ENCODE data around the gene RNU1-3.
"Not testable (repeated sequence)": the region's sequence is repeated elsewhere in the genome, so short reads cannot be mapped to it uniquely, and the experiment has no call there.

The RNU1-3 gene

DNA sequence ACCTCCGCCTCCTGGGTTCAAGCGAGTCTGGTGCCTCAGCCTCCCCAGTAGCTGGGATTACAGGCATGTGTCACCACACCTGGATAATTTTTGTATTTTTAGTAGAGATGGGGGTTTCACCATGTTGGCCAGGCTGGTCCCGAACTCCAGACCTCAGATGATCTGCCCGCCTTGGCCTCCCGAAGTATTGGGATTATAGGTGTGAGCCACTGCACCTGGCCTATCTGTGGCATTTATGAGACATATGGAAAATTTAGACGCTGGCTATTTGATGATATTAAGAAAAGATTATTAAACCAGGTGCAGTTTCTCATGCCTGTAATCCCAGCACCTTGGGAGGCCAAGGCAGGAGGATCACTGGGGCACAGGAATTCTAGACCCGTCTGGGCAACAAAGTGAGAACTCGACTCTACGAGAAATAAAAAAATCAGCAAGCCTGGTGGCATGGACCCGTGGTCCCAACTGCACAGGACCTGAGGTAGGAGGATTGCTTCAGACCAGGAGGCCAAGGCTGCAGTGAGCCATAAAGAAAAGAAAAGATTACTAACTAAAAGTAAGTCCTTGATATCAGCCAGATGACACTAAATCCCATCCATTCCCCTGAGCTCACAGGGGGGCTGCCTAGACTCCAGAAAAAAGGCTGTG, 30.1 kb downstream of the RNU1-3 start:
- not testable (repeated sequence) for DNase-seq

DNA sequence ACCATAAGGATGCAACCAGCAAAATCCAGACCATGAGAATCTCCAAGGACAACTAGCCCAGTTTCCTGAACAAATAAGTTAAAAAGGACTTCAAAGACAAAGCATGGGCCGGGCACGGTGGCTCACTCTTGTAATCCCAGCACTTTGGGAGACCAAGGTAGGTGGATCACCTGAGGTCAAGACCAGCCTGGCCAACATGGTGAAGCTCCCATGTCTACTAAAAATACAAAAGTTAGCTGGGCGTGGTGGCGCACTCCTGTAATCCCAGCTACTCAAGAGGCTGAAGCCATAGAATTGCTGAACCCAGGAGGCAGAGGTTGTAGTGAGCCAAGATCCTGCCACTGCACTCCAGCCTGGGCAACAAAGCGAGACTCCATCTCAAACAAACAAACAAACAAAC, 30.8 kb downstream of the RNU1-3 start:
- not testable (repeated sequence) for DNase-seq

DNA sequence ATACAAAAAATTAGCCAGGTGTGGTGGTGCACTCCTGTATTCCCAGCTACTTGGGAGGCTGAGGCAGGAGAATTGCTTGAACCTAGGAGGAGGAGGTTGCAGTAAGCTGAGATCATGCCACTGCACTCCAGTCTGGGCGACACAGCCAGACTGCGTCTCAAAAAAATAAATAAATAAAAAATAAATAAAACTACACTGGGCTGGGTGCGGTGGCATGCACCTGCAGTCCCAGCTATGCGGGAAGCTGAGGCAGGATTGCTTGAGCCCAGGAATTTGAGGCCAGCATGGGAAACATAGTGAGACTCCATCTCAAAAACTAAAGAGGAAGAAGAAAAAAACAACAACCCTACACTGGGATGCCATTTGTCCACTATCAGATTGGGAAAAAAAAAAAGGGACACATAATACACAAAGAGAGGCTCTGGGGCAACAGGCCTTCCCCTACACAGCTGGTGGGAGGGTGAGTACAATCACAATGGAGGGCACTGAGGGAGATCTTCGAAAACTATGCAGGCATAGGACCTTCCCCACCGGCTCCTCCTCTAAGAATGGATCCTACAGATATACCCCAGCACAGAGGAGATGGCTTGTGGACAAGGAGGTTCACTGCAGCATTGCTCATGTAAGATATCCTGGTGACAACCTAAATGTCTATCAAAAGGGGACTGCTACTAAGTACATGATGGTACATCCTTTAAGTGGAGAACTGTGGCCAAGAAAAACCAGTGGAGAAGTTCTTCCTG, 33.0 kb downstream of the RNU1-3 start:
- not testable (repeated sequence) for DNase-seq

DNA sequence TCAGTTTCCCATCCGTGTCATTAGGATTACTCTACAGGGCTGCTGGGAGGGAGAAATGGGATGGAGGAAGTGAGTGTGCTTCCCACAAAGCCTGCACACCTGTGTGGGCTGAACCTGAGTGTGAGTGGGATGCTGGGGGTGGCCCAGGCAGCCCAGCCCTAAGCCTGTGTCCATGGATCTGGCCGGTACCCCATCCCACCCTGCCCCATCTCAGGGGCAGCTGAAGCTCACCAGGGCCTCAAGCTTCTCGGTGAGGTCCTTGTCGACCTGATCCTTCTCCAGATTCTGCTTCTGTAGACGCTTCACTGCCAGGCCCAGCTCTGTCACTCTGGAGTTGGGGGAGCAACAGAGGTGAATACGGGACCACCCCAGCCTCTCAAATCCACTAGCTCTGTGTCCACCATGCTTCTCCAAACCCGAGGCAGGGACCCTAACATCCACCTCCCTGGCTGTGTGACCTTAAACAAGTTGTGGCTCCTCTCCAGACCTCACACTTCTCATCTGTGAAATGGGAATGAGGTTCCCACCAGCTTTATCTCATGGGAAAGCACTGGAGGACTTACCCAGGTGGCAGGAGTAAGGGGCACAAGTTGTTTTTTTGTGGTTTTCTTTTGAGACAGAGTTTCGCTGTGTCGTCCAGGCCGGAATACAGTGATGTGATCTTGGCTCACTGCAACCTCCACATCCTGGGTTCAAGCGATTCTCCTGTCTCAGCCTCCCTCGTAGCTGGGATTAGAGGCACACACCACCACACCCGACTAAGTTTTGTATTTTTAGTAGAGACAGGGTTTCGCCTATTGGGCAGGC, 34.5 kb downstream of the RNU1-3 start:
- DNase-seq, result not testable (repeated sequence)

DNA sequence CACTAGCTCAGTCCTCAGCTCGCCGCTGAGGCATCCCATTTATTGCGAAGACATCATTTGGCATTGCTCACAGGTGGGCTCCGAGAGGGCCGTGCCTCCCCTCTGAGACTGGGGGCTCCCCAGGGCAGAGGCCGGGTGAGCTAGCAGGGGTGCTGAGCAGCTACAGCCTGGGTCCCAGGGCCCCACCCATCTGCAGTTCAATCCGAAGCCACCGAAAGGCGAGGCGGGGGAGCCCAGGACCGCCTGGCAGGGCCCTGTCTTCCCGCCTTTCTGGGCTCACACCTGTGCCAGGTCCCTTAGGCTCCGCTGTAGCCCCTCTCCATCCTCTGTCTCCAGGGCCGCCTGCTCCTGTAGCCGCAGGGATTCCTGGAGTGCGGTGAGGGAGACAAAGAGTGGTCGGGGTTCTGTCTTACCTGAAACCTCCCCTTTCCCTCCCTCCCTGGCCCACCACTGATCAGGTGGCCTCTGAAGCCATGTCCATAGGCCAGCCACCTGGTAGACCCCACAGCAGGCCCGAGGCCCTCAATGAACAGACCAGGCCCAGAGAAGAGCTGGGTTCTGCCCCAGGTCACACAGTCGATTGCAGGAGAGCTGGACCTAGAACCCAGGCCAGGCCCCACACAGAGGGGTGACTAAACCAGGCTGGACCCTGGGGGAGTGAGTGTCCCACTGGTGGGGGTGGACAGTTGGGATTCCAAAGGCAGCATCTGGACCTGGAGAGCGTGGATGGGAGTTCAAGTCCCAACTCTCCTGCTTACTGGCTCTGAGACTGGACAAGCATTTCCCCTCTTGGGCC, 35.3 kb downstream of the RNU1-3 start:
- DNase-seq, result no peak

DNA sequence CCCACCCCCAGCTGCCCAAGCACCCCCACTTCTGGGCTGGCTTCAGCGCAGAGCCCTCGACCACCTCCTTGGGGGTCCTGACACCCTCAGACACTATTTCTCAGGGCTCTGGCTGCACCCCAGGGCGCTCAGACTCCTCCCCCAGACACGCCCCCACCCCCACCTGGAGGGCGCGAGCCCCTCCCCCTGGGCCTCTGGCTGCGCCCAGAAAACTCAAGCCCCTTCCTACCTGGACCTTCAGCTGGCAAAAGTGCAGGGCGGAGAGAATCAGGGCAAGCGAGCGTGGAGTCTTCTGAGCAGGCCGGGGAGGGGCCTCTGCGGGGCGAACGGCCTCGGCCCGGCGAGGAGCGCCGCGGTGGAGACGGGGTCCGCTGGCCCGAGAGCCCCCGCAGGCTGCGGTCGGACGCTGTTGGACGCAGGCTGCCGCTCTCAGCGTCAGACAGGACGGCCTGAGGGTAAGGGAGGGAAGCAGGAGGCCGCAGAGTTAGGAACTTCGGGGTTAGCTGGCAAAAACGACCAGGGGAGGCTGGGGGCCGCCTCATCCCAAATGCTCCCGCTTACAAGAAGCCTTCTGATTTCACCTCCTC, 36.0 kb downstream of the RNU1-3 start:
- no peak for DNase-seq

DNA sequence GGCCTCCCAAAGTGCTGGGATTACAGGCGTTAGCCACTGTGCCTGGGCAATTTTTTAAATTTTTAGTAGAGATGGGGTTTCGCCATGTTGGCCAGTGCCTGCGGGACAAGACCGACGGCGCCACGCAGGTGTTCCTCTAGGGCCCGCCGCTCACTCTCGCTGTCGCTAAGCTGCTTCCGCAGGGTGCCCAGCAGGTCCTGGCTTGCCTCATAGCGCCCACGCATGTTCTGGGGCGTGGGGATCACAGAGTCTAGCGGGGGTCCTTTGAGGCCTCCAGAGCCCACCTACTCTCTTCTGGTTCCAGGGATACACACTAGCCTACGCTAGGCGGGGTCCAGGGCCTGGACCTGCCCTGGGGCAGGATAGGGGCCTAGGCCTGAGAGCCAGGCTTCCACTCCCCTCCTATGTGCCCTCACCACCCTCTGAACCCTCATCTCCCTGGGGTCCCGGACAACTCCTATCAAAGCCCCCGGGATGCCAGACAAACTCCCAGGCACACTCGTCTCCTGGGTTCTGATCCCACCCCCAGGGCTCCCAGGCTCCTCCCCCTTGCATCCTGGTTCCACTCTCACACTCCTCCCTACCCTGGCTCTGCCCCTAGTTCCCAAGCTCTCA, 36.7 kb downstream of the RNU1-3 start:
- DNase-seq, result not testable (repeated sequence)

DNA sequence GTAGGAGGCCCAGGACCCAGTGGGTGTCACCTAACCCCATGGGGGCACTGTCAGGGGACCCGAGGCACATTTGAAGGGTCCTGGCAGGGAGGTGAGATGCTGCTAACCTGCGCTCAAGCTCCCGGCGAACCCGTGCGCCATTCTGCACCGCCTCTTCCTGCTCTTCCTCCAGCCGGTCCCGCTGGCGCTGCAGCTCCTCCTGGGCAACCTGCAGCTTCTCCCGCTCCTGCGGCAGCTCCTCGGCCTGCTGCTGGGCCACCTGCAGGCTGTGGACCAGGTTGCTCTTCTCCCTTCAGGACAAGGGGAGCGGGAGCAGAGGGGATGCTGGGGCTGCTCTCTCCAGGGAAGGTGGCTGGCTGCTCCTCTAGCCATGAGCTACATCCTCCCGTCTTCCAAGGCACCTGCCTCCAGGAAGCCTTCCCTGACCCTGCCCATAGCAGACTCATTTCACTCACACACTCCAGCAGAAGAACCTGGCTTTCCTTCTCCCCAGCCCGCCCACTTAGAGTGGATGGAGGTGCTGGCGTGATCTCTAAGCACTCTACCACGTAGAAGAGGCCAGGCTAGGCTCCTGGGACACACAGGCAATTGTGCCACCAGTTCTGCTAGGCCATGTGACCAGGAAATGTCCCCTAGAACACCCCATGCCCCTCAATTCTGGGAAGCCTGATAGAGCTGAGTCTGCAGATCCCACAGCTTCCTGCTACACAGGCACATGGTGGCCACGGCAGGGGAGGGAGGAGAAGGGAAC, 38.2 kb downstream of the RNU1-3 start:
- DNase-seq, result no peak

DNA sequence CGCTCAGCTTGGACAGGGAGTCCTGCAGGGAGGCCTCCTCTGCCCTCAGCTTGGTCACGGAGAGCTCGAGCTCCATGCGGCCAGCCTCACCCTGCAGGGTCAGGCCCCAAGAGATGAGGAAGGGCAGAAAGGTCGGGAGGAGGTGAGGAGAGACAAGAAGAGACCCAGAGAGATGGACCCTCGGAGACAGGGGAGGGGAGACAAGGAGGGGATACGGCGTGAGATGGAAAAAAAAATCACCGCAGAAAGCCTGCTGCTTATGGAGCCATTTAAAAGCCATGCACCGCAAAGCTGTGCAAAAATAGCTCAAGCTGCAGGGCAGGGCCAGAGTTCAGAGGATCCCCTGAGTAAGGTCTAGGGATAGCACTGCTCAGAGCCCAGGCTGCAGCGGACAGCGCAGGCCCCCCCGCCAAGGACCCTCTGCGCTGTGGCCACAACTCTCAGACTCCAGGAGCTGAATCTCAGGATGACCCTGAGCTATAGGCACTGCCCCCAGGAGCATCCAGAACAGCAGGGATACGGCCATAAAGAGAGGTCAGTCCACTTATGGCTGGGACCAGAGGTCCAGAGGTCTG, 40.3 kb downstream of the RNU1-3 start:
- DNase-seq, result not testable (repeated sequence)

DNA sequence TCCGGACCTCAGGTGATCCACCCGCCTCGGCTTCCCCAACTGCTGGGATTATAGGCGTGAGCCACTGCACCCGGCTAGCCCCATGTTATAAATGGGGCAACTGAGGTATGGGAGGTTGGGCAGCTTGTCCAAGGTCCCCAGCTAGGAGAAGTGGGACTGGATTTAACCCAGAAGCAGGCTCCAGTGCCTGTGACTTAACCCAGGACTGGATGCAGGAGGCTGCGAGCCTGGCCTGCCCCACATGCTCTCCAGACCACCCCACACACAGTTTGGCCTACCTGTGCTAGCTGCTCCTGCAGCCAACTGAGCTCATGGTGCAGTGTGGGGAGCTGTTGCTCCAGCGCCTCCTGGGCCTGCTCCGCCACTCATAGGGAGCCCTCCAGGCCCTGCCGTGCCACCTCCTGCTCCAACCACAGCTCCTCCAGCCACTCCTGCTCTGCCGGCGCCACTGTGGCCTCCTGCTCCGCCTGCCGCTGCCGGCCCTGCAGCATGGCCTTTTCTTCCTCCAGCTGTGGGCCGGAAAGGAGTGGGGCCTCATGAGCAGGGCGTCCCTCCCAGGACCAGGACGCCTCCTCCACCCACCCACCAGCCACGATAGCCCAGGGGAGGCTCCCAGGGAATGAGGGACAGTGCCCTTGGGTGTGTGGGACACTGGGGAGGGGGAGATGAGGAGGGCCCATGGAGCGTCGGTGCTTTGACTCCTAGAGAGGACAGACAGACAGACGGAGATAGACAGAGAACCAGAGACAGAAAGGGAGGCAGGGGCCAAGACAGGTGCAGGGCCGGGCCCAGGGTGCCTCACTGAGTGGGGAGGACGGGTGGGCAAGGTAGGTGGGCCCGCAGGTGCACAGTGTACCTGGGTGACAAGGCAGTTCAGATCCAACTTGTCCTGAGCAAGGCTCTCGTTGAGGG, 41.0 kb downstream of the RNU1-3 start:
- no peak for DNase-seq

DNA sequence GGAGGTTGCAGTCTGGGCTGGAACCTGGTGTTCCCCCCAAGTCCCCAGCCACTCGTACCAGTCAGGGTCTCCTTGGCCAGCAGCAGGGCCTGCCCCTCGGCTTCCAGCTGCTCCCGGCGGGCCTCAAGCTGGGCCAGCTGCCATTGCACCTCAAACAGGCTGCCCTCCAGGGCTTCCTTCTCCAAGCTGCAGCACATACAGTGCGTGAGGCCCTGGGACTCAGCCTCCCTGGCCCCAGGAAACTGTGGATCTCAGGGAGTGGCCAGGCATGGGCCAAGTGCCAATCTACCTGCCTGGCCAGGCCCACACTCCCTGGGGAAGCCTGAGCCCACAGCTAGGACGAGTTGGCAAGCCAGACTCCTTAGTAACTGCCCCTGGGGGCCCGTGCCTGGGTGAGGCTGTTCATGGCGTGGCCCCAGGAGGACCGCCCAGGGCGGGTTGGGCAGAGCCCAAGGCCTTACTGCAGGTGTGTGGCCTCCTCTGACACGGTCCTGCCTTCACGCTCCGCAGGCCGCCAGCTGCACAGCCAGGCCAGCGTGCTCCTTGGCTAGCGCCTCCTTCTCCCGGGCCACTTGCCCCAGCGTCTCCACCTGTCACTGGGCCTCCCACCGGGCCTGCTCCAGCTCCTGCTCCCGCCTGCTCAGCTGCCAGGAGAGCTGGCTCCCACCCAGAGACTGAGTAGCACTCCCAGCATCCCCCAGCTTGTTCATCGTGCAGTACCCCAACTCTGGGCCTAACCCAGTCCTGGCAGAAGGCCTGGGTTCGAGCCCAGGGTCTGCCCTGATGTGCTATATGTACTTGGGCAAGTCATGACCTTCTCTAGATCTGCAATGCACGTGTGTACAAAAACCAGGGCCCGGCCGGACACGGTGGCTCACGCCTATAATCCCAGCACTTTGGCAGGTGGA, 42.7 kb downstream of the RNU1-3 start:
- not testable (repeated sequence) for DNase-seq

DNA sequence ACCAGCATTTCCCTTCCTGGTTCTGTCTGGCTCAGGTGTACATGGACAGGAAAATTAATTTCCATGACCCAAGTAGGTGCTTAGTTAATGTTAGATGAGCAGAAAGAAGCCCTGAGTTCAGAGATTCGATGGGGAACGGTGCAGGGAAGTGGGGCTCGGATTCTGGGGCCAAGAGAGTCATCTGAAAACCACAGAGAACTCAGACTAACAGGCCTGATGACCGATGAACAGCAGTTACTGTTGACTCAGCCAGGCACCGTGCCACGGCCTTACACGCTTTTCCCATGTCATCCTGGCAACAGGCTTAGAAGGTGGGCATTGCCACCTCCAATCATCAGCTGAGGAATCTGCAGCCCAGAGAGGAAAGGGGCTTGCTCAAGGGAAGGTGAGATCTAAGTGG, 43.4 kb downstream of the RNU1-3 start:
- DNase-seq, result not testable (repeated sequence)

DNA sequence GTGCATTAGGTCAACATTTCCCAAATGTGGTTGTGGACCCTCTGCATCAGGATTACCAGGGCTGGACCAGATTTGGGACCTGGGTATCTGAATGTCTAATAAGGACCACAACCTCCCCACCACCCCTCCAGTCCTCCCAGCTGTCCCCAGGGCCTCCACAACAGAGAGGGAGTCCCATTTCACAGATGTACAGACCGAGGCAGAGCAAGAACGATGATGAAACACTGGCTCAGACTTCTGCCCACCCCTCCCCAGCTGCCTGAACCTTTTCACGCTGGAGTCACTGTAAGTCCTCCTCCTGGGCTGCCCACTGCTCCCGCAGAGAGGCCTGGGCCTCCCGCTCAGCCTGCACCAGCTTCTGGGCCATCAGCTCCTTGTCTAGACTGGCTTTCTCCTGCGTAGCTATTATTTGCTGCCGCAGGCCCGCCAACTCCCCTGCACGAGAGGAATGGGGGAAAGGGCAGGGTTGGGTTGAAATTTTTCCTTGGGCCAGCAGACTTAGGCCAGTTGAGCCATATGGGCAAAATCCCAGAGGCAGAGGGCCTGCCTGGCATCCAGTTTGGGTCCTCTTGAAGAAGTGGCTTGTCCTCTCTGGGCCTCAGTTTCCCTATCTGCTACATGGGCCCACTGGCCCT, 45.0 kb downstream of the RNU1-3 start:
- not testable (repeated sequence) for DNase-seq

DNA sequence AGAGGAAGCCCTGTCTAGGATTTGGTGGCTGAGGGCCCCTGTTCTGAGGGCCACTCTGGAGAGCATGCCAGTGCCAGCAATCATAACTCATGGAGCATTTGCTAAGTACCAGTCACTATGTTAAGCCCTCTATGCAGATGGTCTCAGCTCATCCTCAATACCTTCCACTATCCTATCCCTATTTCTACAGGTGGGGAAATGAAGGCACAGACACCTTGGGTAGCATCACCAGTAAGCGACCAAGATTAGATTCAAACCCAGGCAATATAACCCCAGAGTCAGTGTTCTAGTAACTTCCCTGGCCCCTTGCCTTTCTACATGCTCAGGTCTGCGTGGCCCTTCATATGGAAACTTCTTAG, 45.5 kb downstream of the RNU1-3 start:
- no peak for DNase-seq

DNA sequence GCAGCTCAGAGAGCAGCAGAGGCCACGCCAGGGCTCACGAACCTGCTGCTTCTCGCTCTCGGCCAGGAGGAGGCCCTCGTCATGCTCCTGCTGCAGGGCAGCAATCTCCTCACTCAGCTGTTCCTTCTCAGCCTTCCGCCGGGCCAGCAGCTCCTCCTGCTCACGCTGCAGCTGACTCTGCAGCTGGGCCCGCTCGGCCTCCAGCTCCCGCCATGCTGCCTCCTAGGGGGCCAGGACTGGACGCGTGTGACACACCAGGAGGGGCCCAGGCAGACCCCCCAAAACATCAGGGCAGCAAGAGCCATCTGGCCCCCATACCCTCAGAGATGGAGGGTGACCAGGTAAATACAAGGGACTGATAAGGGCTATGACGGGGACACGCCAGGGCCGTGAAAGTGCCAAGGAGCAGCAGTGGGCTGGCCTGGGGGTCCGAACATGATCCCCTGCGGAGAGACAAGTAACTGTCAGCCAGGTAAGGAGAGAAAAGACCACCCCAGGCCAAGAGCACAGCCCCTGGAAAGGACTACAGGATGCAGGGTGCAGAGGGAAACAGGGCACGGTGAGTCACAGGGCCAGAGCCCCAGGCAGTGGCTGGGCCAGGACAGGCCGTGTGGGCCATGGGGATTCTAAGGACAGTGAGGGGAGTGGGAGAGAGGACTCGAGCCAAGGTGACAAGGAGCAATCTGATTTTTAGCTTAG, 46.8 kb downstream of the RNU1-3 start:
- DNase-seq, result not testable (repeated sequence)

DNA sequence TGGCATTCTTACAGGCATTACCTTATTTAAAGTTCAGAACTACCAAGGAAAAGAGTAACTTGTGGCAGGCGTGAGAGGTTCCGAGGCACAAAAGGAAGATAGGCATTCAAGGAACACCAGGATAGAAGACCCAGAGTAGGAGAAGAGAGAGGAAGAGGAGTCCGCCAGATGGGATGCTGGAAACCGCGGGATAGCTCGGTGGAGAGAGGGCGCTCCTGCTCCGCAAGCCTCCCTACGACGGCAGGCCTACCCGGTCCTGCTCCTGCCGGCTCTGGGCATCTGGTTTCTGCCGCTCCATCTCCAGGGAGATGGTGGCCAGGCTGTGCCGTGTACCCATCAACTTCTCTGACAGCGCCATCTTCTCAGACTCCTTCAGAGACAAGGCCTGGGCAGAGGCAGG, 48.0 kb downstream of the RNU1-3 start:
- DNase-seq, result no peak

DNA sequence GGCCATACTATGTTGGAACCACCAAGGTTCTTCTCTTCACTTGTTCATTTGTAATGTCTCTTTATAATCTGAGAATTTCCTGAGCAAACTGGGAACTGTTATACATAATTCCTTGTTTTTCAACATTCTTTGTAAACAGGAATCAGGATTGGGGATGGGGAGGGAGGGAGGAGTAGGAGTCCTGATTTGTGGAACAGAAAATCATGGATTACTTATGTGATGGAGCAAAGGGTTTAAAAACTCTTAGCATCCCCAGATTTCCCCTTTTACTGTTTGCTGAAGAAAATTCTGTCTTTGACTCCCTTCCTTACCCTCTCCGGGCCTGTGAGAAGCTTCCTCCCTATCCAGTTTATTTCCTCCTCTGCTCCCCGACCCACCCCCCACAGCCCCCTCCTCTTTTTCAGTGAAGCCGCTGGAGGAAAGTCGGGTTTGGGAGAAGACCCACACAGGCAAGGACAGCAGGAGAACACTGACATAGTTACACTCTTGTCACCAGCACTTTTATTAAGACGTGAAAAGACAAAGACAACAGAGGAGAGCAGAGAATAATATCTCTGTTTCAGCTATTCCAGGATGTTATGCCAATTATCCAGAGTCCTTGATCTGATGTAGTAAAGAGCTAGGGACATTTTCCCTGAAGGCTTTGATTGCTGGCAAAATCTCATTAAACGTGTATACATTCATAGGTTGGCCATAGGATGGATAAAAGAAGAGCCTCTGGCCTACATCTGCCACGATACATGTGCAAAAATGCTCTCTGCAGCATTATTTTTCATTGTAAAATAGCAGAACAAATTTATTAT, 48.8 kb downstream of the RNU1-3 start:
- no peak for DNase-seq
